ENCODE data around the gene HEPHL1.

HEPHL1 gene

GRCh38 chr11:93984936-93985335 is 36.2 kb upstream of the HEPHL1 start:
- TF ChIP-seq TEAD4 (IDR thresholded peaks at IDR 0.05) = no peak
- TF ChIP-seq MAX (IDR thresholded peaks at IDR 0.05) = no peak
- TF ChIP-seq YY1 (IDR thresholded peaks at IDR 0.05; ENCODE audit: low read depth) = no peak
- TF ChIP-seq, protein P1, sequence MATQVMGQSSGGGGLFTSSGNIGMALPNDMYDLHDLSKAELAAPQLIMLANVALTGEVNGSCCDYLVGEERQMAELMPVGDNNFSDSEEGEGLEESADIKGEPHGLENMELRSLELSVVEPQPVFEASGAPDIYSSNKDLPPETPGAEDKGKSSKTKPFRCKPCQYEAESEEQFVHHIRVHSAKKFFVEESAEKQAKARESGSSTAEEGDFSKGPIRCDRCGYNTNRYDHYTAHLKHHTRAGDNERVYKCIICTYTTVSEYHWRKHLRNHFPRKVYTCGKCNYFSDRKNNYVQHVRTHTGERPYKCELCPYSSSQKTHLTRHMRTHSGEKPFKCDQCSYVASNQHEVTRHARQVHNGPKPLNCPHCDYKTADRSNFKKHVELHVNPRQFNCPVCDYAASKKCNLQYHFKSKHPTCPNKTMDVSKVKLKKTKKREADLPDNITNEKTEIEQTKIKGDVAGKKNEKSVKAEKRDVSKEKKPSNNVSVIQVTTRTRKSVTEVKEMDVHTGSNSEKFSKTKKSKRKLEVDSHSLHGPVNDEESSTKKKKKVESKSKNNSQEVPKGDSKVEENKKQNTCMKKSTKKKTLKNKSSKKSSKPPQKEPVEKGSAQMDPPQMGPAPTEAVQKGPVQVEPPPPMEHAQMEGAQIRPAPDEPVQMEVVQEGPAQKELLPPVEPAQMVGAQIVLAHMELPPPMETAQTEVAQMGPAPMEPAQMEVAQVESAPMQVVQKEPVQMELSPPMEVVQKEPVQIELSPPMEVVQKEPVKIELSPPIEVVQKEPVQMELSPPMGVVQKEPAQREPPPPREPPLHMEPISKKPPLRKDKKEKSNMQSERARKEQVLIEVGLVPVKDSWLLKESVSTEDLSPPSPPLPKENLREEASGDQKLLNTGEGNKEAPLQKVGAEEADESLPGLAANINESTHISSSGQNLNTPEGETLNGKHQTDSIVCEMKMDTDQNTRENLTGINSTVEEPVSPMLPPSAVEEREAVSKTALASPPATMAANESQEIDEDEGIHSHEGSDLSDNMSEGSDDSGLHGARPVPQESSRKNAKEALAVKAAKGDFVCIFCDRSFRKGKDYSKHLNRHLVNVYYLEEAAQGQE (IDR thresholded peaks at IDR 0.05; ENCODE audit: low read depth) = no peak
- no peak for TF ChIP-seq TCF12 (IDR thresholded peaks at IDR 0.05; ENCODE audit: low read depth)
- TF ChIP-seq RAD21 (IDR thresholded peaks at IDR 0.05; ENCODE audit: low read depth) = no peak
- TF ChIP-seq TAF1 (IDR thresholded peaks at IDR 0.05; ENCODE audit: low read depth) = no peak
- TF ChIP-seq EP300 (IDR thresholded peaks at IDR 0.05; ENCODE audit: borderline replicate concordance) = no peak

DNA sequence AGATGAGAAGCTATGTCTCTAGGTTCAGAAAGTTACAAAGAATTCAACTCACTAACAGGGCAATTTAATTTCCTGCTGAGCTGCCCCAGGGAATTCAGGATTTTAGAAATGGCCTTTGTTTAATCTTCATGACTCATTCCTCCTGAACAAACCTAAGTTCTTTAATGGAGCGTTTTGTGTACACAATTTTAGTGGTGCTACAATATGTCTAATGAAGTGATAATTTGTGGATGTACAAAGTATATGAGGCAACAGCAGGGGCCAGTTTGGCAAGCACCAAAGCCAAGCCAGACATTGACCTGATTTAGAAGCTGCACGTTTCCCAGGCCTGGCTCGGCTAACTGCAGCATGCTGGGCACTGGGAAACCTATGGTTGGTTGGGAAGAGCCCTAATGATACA is 34.4 kb upstream of the HEPHL1 start:
- TF ChIP-seq TEAD4 (IDR thresholded peaks at IDR 0.05) (no peak; the same call in 1 of the 2 replicates), TAF1 (IDR thresholded peaks at IDR 0.05; ENCODE audit: low read depth) (no peak), ZBTB7A (IDR thresholded peaks at IDR 0.05; ENCODE audit: low read depth) (no peak), RAD21 (IDR thresholded peaks at IDR 0.05; ENCODE audit: low read depth) (no peak), CEBPB (IDR thresholded peaks at IDR 0.05) (no peak; the same call in 1 of the 2 replicates), FOXM1 (IDR thresholded peaks at IDR 0.05; ENCODE audit: borderline replicate concordance, low read depth) (peak; percentile 28; the same call in 1 of the 2 replicates), NFIC (IDR thresholded peaks at IDR 0.05) (peak; percentile 80), EP300 (IDR thresholded peaks at IDR 0.05; ENCODE audit: borderline replicate concordance) (no peak), EGR1 (IDR thresholded peaks at IDR 0.05) (no peak), MAX (IDR thresholded peaks at IDR 0.05) (no peak), YY1 (IDR thresholded peaks at IDR 0.05; ENCODE audit: low read depth) (no peak), CREB1 (IDR thresholded peaks at IDR 0.05; ENCODE audit: low read depth) (no peak), TCF12 (IDR thresholded peaks at IDR 0.05; ENCODE audit: low read depth) (peak; percentile 66; the same call in 1 of the 2 replicates)
- TF ChIP-seq, protein P2, sequence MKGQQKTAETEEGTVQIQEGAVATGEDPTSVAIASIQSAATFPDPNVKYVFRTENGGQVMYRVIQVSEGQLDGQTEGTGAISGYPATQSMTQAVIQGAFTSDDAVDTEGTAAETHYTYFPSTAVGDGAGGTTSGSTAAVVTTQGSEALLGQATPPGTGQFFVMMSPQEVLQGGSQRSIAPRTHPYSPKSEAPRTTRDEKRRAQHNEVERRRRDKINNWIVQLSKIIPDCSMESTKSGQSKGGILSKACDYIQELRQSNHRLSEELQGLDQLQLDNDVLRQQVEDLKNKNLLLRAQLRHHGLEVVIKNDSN (IDR thresholded peaks at IDR 0.05) = no peak
- TF ChIP-seq, protein P1 (IDR thresholded peaks at IDR 0.05; ENCODE audit: low read depth) = no peak

DNA sequence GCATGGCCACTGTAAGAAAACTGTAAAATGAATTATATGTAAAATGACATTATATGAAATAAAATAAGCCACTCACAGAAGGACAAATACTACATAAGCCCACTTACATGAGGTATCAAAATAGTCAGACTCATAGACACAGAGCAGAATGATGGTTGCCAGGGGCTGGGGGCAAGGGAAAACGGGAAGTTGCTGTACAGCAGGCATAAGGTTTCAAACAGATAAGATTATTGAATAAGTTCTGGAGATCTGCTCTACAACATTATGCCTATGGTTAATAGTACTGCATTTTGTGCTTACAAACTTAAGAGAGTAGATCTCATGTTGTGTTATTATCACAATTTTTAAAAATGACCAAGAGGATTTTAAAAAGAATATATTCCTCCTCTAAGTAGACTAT is 32.7 kb upstream of the HEPHL1 start:
- TF ChIP-seq EGR1 (IDR thresholded peaks at IDR 0.05) (no peak), ZBTB7A (IDR thresholded peaks at IDR 0.05; ENCODE audit: low read depth) (no peak), CEBPB (IDR thresholded peaks at IDR 0.05) (no peak), NFIC (IDR thresholded peaks at IDR 0.05) (no peak), YY1 (IDR thresholded peaks at IDR 0.05; ENCODE audit: low read depth) (no peak), MAX (IDR thresholded peaks at IDR 0.05) (no peak), TEAD4 (IDR thresholded peaks at IDR 0.05) (no peak), RAD21 (IDR thresholded peaks at IDR 0.05; ENCODE audit: low read depth) (no peak), CREB1 (IDR thresholded peaks at IDR 0.05; ENCODE audit: low read depth) (no peak), TAF1 (IDR thresholded peaks at IDR 0.05; ENCODE audit: low read depth) (no peak), FOXM1 (IDR thresholded peaks at IDR 0.05; ENCODE audit: borderline replicate concordance, low read depth) (no peak), TCF12 (IDR thresholded peaks at IDR 0.05; ENCODE audit: low read depth) (no peak), EP300 (IDR thresholded peaks at IDR 0.05; ENCODE audit: borderline replicate concordance) (no peak)
- TF ChIP-seq, protein P1 (IDR thresholded peaks at IDR 0.05; ENCODE audit: low read depth) = no peak
- TF ChIP-seq, protein P2 (IDR thresholded peaks at IDR 0.05) = no peak

DNA sequence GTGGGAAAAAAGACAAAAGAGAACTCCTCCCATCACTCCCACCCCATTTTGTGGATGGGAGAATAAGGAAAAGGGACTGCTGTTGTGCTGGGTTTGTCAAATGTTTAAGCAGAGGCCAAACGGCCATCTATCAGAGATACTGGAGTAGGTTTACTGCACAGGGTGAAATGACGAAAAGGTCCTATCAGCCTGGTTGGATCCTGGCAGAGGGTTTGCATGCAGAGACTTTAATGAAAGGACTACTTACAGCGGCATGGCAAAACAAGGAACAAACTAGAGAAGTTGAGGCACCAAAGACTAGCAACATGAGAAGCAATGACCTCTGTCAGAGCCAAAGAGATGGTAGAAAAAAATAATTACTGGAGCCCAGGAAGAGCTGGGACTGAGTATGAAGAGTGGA is 32.2 kb upstream of the HEPHL1 start:
- TF ChIP-seq, protein P1 (IDR thresholded peaks at IDR 0.05; ENCODE audit: low read depth) = no peak
- TF ChIP-seq, protein P2 (IDR thresholded peaks at IDR 0.05) = no peak
- no peak for TF ChIP-seq NFIC (IDR thresholded peaks at IDR 0.05)
- no peak for TF ChIP-seq ZBTB7A (IDR thresholded peaks at IDR 0.05; ENCODE audit: low read depth)
- no peak for TF ChIP-seq TCF12 (IDR thresholded peaks at IDR 0.05; ENCODE audit: low read depth)
- TF ChIP-seq MAX (IDR thresholded peaks at IDR 0.05) = no peak
- TF ChIP-seq EGR1 (IDR thresholded peaks at IDR 0.05) = no peak
- no peak for TF ChIP-seq CEBPB (IDR thresholded peaks at IDR 0.05)

Measured in Ishikawa (cell line).